Skeletal muscle satellite cell (primary cell): ENCODE results near the gene ABCA12.

Source experiments
- H3K27me3 ChIP-seq: 2 replicates; pipeline ENCODE4 v1.7.0; 2013; ENCODE audit warnings: low read length; ENCODE audit not compliant: control insufficient read depth, insufficient read depth
- H3K36me3 ChIP-seq: 2 replicates; pipeline ENCODE4 v1.7.0; 2013; ENCODE audit warnings: mild to moderate bottlenecking, control low read depth, low read length; ENCODE audit not compliant: insufficient read depth
- H3K4me1 ChIP-seq: 2 replicates; pipeline ENCODE4 v1.7.0; 2013; ENCODE audit warnings: low read length; ENCODE audit not compliant: control insufficient read depth, insufficient read depth
- H3K4me2 ChIP-seq: 2 replicates; pipeline ENCODE4 v1.7.0; 2013; ENCODE audit warnings: mild to moderate bottlenecking, low read length
- H3K4me3 ChIP-seq: 2 replicates; pipeline ENCODE4 v1.7.0; 2013; ENCODE audit warnings: low read length
- H3K9ac ChIP-seq: 2 replicates; pipeline ENCODE4 v1.7.0; 2013; ENCODE audit warnings: mild to moderate bottlenecking, low read depth, low read length, moderate library complexity
- H3K9me3 ChIP-seq: replicated peaks from 2 replicates; pipeline ENCODE4 v1.7.0; 2013; ENCODE audit warnings: mild to moderate bottlenecking, control low read depth, low read length

ABCA12 gene

GRCh38 chr2:215066124-215066523 lies 72.3 kb downstream of the ABCA12 start:
- H3K9ac ChIP-seq: no peak overlapping the region
- H3K4me2 ChIP-seq: no peak overlapping the region
- H3K36me3 ChIP-seq: no peaks in the 10 kb centered on the region
- H3K27me3 ChIP-seq: no peaks in the 10 kb centered on the region
- no peak overlapping the region for H3K4me3 ChIP-seq
- no peaks in the 10 kb centered on the region for H3K4me1 ChIP-seq
- H3K9me3 ChIP-seq: no peaks in the 10 kb centered on the region

GRCh38 chr2:215063526-215063925 lies 74.9 kb downstream of the ABCA12 start:
- Histone ChIP-seq H3K4me2 (no peak overlapping the region), H3K9ac (no peak overlapping the region), H3K36me3 (no peaks in the 10 kb centered on the region), H3K9me3 (no peaks in the 10 kb centered on the region), H3K4me1 (no peaks in the 10 kb centered on the region), H3K4me3 (no peak overlapping the region), H3K27me3 (no peaks in the 10 kb centered on the region)

GRCh38 chr2:215060861-215061536 lies 77.4 kb downstream of the ABCA12 start:
- Histone ChIP-seq H3K27me3 (no peaks in the 10 kb centered on the region), H3K4me2 (no peak overlapping the region), H3K9ac (no peak overlapping the region), H3K4me1 (no peaks in the 10 kb centered on the region), H3K36me3 (no peaks in the 10 kb centered on the region), H3K9me3 (no peaks in the 10 kb centered on the region), H3K4me3 (no peak overlapping the region)

- no peaks in the 10 kb centered on the region for H3K36me3 ChIP-seq
- H3K27me3 ChIP-seq: no peaks in the 10 kb centered on the region
- H3K9me3 ChIP-seq: no peaks in the 10 kb centered on the region
- H3K4me3 ChIP-seq: no peak overlapping the region
- no peaks in the 10 kb centered on the region for H3K4me1 ChIP-seq
- no peak overlapping the region for H3K4me2 ChIP-seq
- no peak overlapping the region for H3K9ac ChIP-seq
Measured at GRCh38 chr2:215059724-215060123, 78.7 kb downstream of the ABCA12 start.

- Histone ChIP-seq H3K4me3 (no peak overlapping the region), H3K36me3 (no peaks in the 10 kb centered on the region), H3K4me2 (no peak overlapping the region), H3K9ac (no peak overlapping the region), H3K4me1 (no peaks in the 10 kb centered on the region), H3K27me3 (no peaks in the 10 kb centered on the region), H3K9me3 (no peaks in the 10 kb centered on the region)
Measured at GRCh38 chr2:215055891-215056290, 82.5 kb downstream of the ABCA12 start.

- Histone ChIP-seq H3K4me1 (no peaks in the 10 kb centered on the region), H3K9ac (no peak overlapping the region), H3K4me2 (no peak overlapping the region), H3K9me3 (no peaks in the 10 kb centered on the region), H3K27me3 (no peaks in the 10 kb centered on the region), H3K4me3 (no peak overlapping the region), H3K36me3 (no peaks in the 10 kb centered on the region)
Measured at GRCh38 chr2:215052810-215053209, 85.6 kb downstream of the ABCA12 start.

GRCh38 chr2:215052404-215052803 lies 86.0 kb downstream of the ABCA12 start:
- Histone ChIP-seq H3K27me3 (no peaks in the 10 kb centered on the region), H3K4me2 (no peak overlapping the region), H3K4me1 (no peaks in the 10 kb centered on the region), H3K9ac (no peak overlapping the region), H3K4me3 (no peak overlapping the region), H3K36me3 (no peaks in the 10 kb centered on the region), H3K9me3 (no peaks in the 10 kb centered on the region)

- no peaks in the 10 kb centered on the region for H3K27me3 ChIP-seq
- no peaks in the 10 kb centered on the region for H3K36me3 ChIP-seq
- no peak overlapping the region for H3K9ac ChIP-seq
- no peaks in the 10 kb centered on the region for H3K9me3 ChIP-seq
- H3K4me2 ChIP-seq: no peak overlapping the region
- no peaks in the 10 kb centered on the region for H3K4me1 ChIP-seq
- no peak overlapping the region for H3K4me3 ChIP-seq
Measured at GRCh38 chr2:215049341-215049740, 89.1 kb downstream of the ABCA12 start.

GRCh38 chr2:215038421-215038820 lies 100.0 kb downstream of the ABCA12 start:
- no peaks in the 10 kb centered on the region for H3K36me3 ChIP-seq
- no peaks in the 10 kb centered on the region for H3K27me3 ChIP-seq

GRCh38 chr2:215036314-215036713 lies 102.1 kb downstream of the ABCA12 start:
- Histone ChIP-seq H3K4me2 (no peak overlapping the region), H3K4me3 (no peak overlapping the region), H3K9me3 (no peaks in the 10 kb centered on the region), H3K9ac (no peak overlapping the region), H3K27me3 (no peaks in the 10 kb centered on the region), H3K4me1 (no peaks in the 10 kb centered on the region), H3K36me3 (no peaks in the 10 kb centered on the region)

More at GRCh38 chr2:215038421-215038820, 100.0 kb downstream of the ABCA12 start:
- Histone ChIP-seq H3K4me3 (no peak overlapping the region), H3K9me3 (no peaks in the 10 kb centered on the region), H3K9ac (no peak overlapping the region), H3K4me2 (no peak overlapping the region), H3K4me1 (no peaks in the 10 kb centered on the region)

- H3K9me3 ChIP-seq: no peaks in the 10 kb centered on the region
- no peak overlapping the region for H3K9ac ChIP-seq
- no peaks in the 10 kb centered on the region for H3K36me3 ChIP-seq
- no peak overlapping the region for H3K4me2 ChIP-seq
- H3K4me3 ChIP-seq: no peak overlapping the region
- H3K4me1 ChIP-seq: no peaks in the 10 kb centered on the region
- no peaks in the 10 kb centered on the region for H3K27me3 ChIP-seq
Measured at GRCh38 chr2:215034154-215034553, 104.3 kb downstream of the ABCA12 start.

GRCh38 chr2:215032153-215032552 lies 106.3 kb downstream of the ABCA12 start:
- Histone ChIP-seq H3K4me1 (peaks cover 4% of the 10 kb centered on the region), H3K36me3 (no peaks in the 10 kb centered on the region), H3K9me3 (no peaks in the 10 kb centered on the region), H3K4me2 (no peak overlapping the region), H3K27me3 (no peaks in the 10 kb centered on the region), H3K9ac (no peak overlapping the region), H3K4me3 (no peak overlapping the region)
